Measurements from ENCODE around the gene DHX9.
A peak's percentile ranks its signal among the peaks of the same experiment; 100 is the strongest.

Gene DHX9

DNA sequence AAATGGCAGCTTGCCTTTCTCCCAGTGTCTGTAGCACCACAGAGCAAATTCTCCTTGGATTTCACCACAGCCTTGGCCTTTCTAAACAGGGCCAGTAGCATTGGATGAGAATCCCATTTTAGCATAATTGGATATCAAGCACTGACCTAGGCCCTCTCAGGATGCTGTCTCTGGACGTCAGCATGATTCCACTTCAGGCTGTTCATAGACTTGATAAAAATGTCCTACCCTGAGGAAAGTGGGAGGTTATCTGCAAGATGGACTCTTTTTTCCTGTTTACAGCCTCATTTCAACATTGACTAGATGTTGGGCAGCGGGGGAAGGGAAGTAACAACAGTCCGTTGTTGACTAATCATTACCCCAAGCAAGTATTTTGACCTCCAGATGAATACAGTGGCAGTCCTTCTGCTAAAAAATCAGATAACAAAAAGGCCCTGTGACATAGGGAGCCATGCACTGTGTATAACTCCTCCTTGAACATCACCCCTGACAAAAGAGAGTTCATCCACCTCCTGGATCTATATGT is 44.4 kb upstream of the DHX9 start:
- Histone ChIP-seq H3K9ac (ENCODE audit: low read length) (no peak overlapping the region), H3K4me1 (ENCODE audit: control insufficient read depth, insufficient read depth, low read depth, low read length) (peaks cover under 1% of the 10 kb centered on the region), H3K79me1 (replicated peaks; ENCODE audit: low read length, poor library complexity, severe bottlenecking) (no peaks in the 10 kb centered on the region), H3K14ac (ENCODE audit: low read length in 2 of 2) (no peak overlapping the region), H4K91ac (ENCODE audit: low read length) (no peak overlapping the region), H3K36me3 (ENCODE audit: control insufficient read depth in 1 of 2, insufficient read depth in 2 of 2, low read depth in 1 of 2, low read length in 2 of 2) (peaks cover 0 to 27% of the 10 kb centered on the region in 2 experiments), H3K18ac (ENCODE audit: low read depth in 1 of 2, low read length in 2 of 2) (no peak overlapping the region), H2BK15ac (ENCODE audit: low read depth, poor library complexity, severe bottlenecking) (no peak overlapping the region), H3K4ac (ENCODE audit: low read depth in 1 of 2, low read length in 2 of 2) (no peak overlapping the region), H3K27ac (ENCODE audit: low read length, poor library complexity, severe bottlenecking) (no peak overlapping the region), H2BK12ac (ENCODE audit: low read length in 2 of 2) (no peak overlapping the region), H2AK5ac (ENCODE audit: low read length, severe bottlenecking) (no peak overlapping the region), H3K23ac (ENCODE audit: low read length in 2 of 2) (peak overlapping the region in 1 of 2 experiments; percentile 59), H2BK5ac (ENCODE audit: low read depth, low read length, poor library complexity, severe bottlenecking) (no peak overlapping the region), H3K4me3 (ENCODE audit: insufficient read depth in 1 of 2, low read depth in 1 of 2, low read length in 2 of 2) (no peak overlapping the region), H4K8ac (ENCODE audit: low read length) (no peak overlapping the region), H3K27me3 (ENCODE audit: control insufficient read depth in 1 of 2, insufficient read depth in 1 of 2, low read length in 2 of 2) (peaks cover 0 to 16% of the 10 kb centered on the region in 2 experiments), H3K9me3 (ENCODE audit: control insufficient read depth, low read length) (no peaks in the 10 kb centered on the region), H2AFZ (ENCODE audit: low read depth, low read length) (no peak overlapping the region), H3K4me2 (ENCODE audit: low read length, poor library complexity, severe bottlenecking) (no peak overlapping the region), H2BK120ac (ENCODE audit: low read depth, low read length) (no peak overlapping the region)
- no peak for DNase-seq
- WGBS = 90% methylated on average over 2 of the region's 3 CpGs

DNA sequence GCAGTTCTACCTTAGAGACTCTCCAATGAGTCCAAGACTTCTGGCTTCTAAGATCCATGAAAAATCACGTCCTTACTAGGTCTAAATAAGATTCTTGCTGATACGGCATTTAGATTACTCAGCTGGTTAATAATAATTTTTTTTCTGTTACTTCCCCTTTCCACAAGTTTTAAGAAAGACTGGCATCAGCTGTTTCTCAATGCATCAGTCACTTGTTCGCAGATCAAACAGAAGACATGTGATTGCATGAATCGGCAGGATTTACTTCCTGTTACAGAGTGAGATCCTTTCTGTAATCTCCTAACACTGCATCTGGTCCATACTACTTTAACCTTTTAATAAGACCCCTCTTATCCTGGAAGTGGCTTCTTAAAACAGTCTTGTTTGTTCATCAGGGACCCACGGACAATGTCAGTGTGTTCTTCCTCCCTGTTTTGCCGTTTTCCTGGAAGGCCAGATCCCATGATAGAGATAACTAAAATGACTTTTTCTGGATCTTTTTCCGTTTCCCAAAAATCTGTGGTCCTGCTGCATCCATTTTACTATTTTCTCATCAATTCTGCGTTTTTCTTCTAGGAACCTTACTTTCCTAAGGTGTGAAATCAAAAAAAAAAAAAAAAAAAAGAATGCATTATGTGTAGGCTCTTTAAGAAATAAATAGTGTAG is 43.5 kb upstream of the DHX9 start:
- Histone ChIP-seq H2AK5ac (ENCODE audit: low read length, severe bottlenecking) (no peak overlapping the region), H3K27me3 (ENCODE audit: control insufficient read depth in 1 of 2, insufficient read depth in 1 of 2, low read length in 2 of 2) (peaks cover 0 to 16% of the 10 kb centered on the region in 2 experiments), H3K23ac (ENCODE audit: low read length in 2 of 2) (no peak overlapping the region), H2AFZ (ENCODE audit: low read depth, low read length) (no peak overlapping the region), H3K4ac (ENCODE audit: low read depth in 1 of 2, low read length in 2 of 2) (no peak overlapping the region), H3K4me3 (ENCODE audit: insufficient read depth in 1 of 2, low read depth in 1 of 2, low read length in 2 of 2) (no peak overlapping the region), H3K18ac (ENCODE audit: low read depth in 1 of 2, low read length in 2 of 2) (no peak overlapping the region), H3K14ac (ENCODE audit: low read length in 2 of 2) (no peak overlapping the region), H3K9me3 (ENCODE audit: control insufficient read depth, low read length) (no peaks in the 10 kb centered on the region), H3K4me1 (ENCODE audit: control insufficient read depth, insufficient read depth, low read depth, low read length) (no peaks in the 10 kb centered on the region), H2BK15ac (ENCODE audit: low read depth, poor library complexity, severe bottlenecking) (no peak overlapping the region), H4K91ac (ENCODE audit: low read length) (no peak overlapping the region), H3K36me3 (ENCODE audit: control insufficient read depth in 1 of 2, insufficient read depth in 2 of 2, low read depth in 1 of 2, low read length in 2 of 2) (peaks cover 0 to 27% of the 10 kb centered on the region in 2 experiments), H3K4me2 (ENCODE audit: low read length, poor library complexity, severe bottlenecking) (no peak overlapping the region), H2BK120ac (ENCODE audit: low read depth, low read length) (no peak overlapping the region), H3K79me1 (replicated peaks; ENCODE audit: low read length, poor library complexity, severe bottlenecking) (no peaks in the 10 kb centered on the region), H3K9ac (ENCODE audit: low read length) (no peak overlapping the region), H2BK12ac (ENCODE audit: low read length in 2 of 2) (no peak overlapping the region), H2BK5ac (ENCODE audit: low read depth, low read length, poor library complexity, severe bottlenecking) (no peak overlapping the region), H3K27ac (ENCODE audit: low read length, poor library complexity, severe bottlenecking) (no peak overlapping the region), H4K8ac (ENCODE audit: low read length) (no peak overlapping the region)
- WGBS = 82% methylated on average over 6 of the region's 8 CpGs
- no peak for DNase-seq

DNA sequence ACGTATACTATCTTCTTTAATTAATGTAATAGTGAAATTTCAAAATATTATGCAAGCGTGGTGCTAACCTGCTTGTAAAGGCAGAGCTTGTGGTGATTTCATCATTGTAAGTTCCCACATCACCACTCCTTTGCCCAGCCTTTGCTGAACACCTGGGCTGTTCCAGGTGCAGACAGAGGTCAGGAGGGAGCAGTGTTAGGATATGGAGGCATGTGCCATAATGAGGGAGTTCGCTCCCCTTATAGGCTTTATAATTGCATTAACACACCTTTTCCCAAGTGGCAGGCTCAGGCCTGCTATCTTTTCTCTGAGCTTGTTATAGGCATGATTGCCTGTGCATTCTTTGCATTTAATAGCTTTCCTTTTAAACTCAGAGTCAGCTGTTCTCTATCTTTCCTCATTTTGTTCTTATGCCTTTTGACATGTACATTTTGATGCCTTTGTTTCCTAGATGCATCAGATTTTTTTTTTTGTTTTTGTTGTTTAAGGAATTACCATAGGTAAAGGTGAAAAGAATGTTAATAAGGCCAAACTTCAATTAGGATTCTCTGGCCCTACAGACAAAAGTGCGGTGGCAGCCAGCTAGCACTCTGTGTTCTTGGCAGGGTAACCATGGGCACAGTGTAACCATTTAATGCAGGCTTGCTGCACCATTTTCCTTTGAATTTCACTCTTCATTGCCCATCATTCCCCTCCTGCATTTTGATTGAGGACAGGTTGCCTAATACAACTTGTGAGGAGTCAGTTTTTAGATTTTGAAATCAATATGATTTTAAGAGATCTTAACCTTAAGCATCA is 36.9 kb upstream of the DHX9 start:
- no peak overlapping the region for H3K4me2 ChIP-seq (ENCODE audit: low read length, poor library complexity, severe bottlenecking)

DNA sequence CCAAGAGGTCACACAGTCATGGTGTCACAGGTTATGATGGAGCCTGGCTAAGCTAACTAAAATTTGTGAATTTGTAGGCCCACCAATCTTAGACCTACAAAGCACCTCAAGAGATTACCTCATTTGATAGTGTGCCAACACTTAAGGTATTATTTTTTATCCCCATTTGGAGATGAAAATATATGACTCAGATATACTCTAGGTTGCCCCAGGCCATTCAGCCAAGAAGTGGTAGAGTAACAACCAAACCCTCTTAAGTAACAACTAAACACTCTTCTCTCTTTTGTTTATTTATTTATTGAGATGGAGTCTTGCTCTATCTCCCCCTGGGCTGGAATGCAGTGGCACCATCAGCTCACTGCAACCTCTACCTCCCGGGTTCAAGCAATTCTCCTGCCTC is 35.3 kb upstream of the DHX9 start:
- H4K8ac ChIP-seq (ENCODE audit: low read length) = no peak overlapping the region
- no peak overlapping the region for H2BK12ac ChIP-seq (ENCODE audit: low read length in 2 of 2)
- no peaks in the 10 kb centered on the region for H3K27me3 ChIP-seq (ENCODE audit: control insufficient read depth in 1 of 2, insufficient read depth in 1 of 2, low read length in 2 of 2)
- no peak overlapping the region for H3K4me3 ChIP-seq (ENCODE audit: insufficient read depth in 1 of 2, low read depth in 1 of 2, low read length in 2 of 2)
- no peak overlapping the region for H3K4me2 ChIP-seq (ENCODE audit: low read length, poor library complexity, severe bottlenecking)
- 100% methylated on average over 1 of the region's 1 CpG for WGBS
- no peaks in the 10 kb centered on the region for H3K79me1 ChIP-seq (replicated peaks; ENCODE audit: low read length, poor library complexity, severe bottlenecking)
- H2AK5ac ChIP-seq (ENCODE audit: low read length, severe bottlenecking) = no peak overlapping the region
- DNase-seq = no peak
- no peaks in the 10 kb centered on the region for H3K9me3 ChIP-seq (ENCODE audit: control insufficient read depth, low read length)
- H3K4ac ChIP-seq (ENCODE audit: low read depth in 1 of 2, low read length in 2 of 2) = no peak overlapping the region
- H3K14ac ChIP-seq (ENCODE audit: low read length in 2 of 2) = no peak overlapping the region
- no peak overlapping the region for H3K23ac ChIP-seq (ENCODE audit: low read length in 2 of 2)
- H2BK120ac ChIP-seq (ENCODE audit: low read depth, low read length) = no peak overlapping the region
- H2BK15ac ChIP-seq (ENCODE audit: low read depth, poor library complexity, severe bottlenecking) = no peak overlapping the region
- no peaks in the 10 kb centered on the region for H3K4me1 ChIP-seq (ENCODE audit: control insufficient read depth, insufficient read depth, low read depth, low read length)
- no peak overlapping the region for H3K9ac ChIP-seq (ENCODE audit: low read length)
- H3K27ac ChIP-seq (ENCODE audit: low read length, poor library complexity, severe bottlenecking) = no peak overlapping the region
- no peak overlapping the region for H3K18ac ChIP-seq (ENCODE audit: low read depth in 1 of 2, low read length in 2 of 2)
- peaks cover 0 to 38% of the 10 kb centered on the region in 2 experiments for H3K36me3 ChIP-seq (ENCODE audit: control insufficient read depth in 1 of 2, insufficient read depth in 2 of 2, low read depth in 1 of 2, low read length in 2 of 2)
- H4K91ac ChIP-seq (ENCODE audit: low read length) = no peak overlapping the region
- H2AFZ ChIP-seq (ENCODE audit: low read depth, low read length) = no peak overlapping the region
- no peak overlapping the region for H2BK5ac ChIP-seq (ENCODE audit: low read depth, low read length, poor library complexity, severe bottlenecking)

More for the DNA sequence above, 36.9 kb upstream of the DHX9 start:
- 83% methylated on average over 2 of the region's 4 CpGs for WGBS
- H3K23ac ChIP-seq (ENCODE audit: low read length in 2 of 2) = no peak overlapping the region
- no peaks in the 10 kb centered on the region for H3K27me3 ChIP-seq (ENCODE audit: control insufficient read depth in 1 of 2, insufficient read depth in 1 of 2, low read length in 2 of 2)
- H3K4me1 ChIP-seq (ENCODE audit: control insufficient read depth, insufficient read depth, low read depth, low read length) = no peaks in the 10 kb centered on the region
- no peak overlapping the region for H3K4ac ChIP-seq (ENCODE audit: low read depth in 1 of 2, low read length in 2 of 2)
- no peak overlapping the region for H2BK5ac ChIP-seq (ENCODE audit: low read depth, low read length, poor library complexity, severe bottlenecking)
- H4K91ac ChIP-seq (ENCODE audit: low read length) = no peak overlapping the region
- H3K79me1 ChIP-seq (replicated peaks; ENCODE audit: low read length, poor library complexity, severe bottlenecking) = no peaks in the 10 kb centered on the region
- H3K4me3 ChIP-seq (ENCODE audit: insufficient read depth in 1 of 2, low read depth in 1 of 2, low read length in 2 of 2) = no peak overlapping the region
- H2BK120ac ChIP-seq (ENCODE audit: low read depth, low read length) = no peak overlapping the region
- H2AFZ ChIP-seq (ENCODE audit: low read depth, low read length) = no peak overlapping the region
- no peak overlapping the region for H3K9ac ChIP-seq (ENCODE audit: low read length)
- no peaks in the 10 kb centered on the region for H3K9me3 ChIP-seq (ENCODE audit: control insufficient read depth, low read length)
- no peak overlapping the region for H3K18ac ChIP-seq (ENCODE audit: low read depth in 1 of 2, low read length in 2 of 2)
- DNase-seq = no peak
- no peak overlapping the region for H2AK5ac ChIP-seq (ENCODE audit: low read length, severe bottlenecking)
- H3K14ac ChIP-seq (ENCODE audit: low read length in 2 of 2) = no peak overlapping the region
- H3K36me3 ChIP-seq (ENCODE audit: control insufficient read depth in 1 of 2, insufficient read depth in 2 of 2, low read depth in 1 of 2, low read length in 2 of 2) = peaks cover 0 to 34% of the 10 kb centered on the region in 2 experiments
- no peak overlapping the region for H3K27ac ChIP-seq (ENCODE audit: low read length, poor library complexity, severe bottlenecking)
- H4K8ac ChIP-seq (ENCODE audit: low read length) = no peak overlapping the region
- H2BK12ac ChIP-seq (ENCODE audit: low read length in 2 of 2) = no peak overlapping the region
- no peak overlapping the region for H2BK15ac ChIP-seq (ENCODE audit: low read depth, poor library complexity, severe bottlenecking)
